NB4 (cell line): Measurements from ENCODE around the gene NAT10.

Experiments used
- MYC ChIP-seq: IDR thresholded peaks from 2 replicates; pipeline ENCODE4 v1.6.1; 2011; ENCODE audit warnings: low read depth, low read length
- POLR2A ChIP-seq: IDR thresholded peaks from 2 replicates; pipeline ENCODE4 v1.6.1; 2011; ENCODE audit warnings: mild to moderate bottlenecking; ENCODE audit not compliant: insufficient read length; ENCODE audit errors: extremely low read depth
- TF ChIP-seq, protein P1 (sequence below): IDR thresholded peaks from one replicate; pipeline ENCODE4 v1.5.1; 2012; ENCODE audit warnings: low read depth, low read length
- TF ChIP-seq, protein P2 (sequence below): IDR thresholded peaks from 2 replicates; pipeline ENCODE4 v1.6.1; 2011; ENCODE audit warnings: low read depth, low read length

DNA sequence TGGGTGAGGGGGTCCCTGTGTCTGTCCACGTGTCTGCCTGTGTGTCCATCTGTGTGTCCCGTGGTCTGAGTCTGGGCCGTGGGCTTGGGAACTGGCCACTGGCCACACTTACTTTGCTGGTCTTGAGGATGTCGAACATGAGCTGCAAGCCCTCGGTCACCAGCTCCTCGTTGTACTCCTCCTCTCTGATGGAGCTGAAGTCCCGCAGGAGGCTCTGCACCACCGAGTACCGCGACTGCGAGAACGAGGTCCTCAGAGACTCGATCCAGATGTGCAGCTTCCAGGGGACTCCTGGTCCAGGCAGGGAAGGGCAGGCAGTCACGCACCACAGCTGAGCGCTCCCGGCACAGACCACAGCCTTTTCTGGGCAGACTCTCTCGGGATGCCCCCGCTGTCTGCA, 55.4 kb downstream of the NAT10 start:
- TF ChIP-seq, protein P1, sequence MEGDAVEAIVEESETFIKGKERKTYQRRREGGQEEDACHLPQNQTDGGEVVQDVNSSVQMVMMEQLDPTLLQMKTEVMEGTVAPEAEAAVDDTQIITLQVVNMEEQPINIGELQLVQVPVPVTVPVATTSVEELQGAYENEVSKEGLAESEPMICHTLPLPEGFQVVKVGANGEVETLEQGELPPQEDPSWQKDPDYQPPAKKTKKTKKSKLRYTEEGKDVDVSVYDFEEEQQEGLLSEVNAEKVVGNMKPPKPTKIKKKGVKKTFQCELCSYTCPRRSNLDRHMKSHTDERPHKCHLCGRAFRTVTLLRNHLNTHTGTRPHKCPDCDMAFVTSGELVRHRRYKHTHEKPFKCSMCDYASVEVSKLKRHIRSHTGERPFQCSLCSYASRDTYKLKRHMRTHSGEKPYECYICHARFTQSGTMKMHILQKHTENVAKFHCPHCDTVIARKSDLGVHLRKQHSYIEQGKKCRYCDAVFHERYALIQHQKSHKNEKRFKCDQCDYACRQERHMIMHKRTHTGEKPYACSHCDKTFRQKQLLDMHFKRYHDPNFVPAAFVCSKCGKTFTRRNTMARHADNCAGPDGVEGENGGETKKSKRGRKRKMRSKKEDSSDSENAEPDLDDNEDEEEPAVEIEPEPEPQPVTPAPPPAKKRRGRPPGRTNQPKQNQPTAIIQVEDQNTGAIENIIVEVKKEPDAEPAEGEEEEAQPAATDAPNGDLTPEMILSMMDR = no peak
- TF ChIP-seq MYC (no peak), POLR2A (no peak)
- TF ChIP-seq, protein P2, sequence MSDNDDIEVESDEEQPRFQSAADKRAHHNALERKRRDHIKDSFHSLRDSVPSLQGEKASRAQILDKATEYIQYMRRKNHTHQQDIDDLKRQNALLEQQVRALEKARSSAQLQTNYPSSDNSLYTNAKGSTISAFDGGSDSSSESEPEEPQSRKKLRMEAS = no peak
